ENCODE measurements around the gene ASH1L. TPM values are rescaled to one million over a fixed set of nuclear protein-coding genes. Genes with fewer than 3 reads are reported as not detected.
A peak's percentile ranks its signal among the peaks of the same experiment; 100 is the strongest.

Gene ASH1L
- total and polyA plus RNA-seq, 9 of the 15 experiments (the other 6 are each of a cell fraction or from before 2014, with no cell fraction given) = 2.0 to 23.3 (median 14.6) TPM

DNA sequence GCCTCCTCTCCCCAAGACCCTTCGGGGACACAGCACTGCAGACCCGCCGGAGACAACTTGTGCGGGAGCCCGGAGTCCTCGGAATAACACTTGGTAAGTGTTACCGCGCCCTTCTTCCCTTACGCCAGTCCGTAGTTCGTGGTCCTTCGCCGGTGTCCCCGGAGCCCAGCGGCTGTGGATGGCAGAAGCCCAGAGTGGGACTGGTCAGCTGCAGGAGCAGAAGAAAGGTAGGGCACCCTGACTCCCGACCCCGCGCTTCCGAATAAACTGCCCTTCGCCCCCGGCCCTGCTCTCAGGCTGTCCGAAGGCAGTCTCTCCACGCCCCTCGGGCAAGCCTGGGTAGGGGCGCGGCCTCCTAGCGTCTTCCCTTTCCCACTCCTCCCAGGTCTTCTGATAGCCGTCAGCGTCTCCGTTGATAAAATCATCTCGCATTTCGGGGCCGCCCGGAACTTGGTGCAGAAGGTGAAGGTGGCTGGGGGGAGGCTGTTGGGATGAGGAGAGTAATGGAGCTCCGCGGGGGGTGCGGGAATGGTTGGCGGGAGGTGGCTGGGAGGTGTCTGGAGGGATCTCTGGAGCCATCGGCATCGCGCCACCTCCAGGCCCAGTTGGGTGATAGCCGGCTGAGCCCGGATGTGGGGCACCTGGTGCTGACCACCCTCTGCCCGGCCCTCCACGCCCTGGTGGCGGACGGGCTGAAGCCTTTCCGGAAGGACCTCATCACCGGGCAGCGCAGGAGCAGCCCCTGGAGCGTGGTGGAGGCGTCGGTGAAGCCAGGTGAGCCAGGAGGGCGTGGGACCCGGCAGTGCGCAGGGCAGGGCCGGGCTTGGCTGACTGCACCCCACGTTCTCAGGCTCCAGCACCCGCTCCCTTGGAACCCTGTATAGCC is 237.6 kb downstream of the ASH1L start (continued):
- TF ChIP-seq ZBTB2 (IDR thresholded peaks at IDR 0.05) (peak; percentile 43; the same call in 1 of the 2 replicates), NEUROD1 (IDR thresholded peaks at IDR 0.05; ENCODE audit: borderline replicate concordance, low read depth, low read length, partially characterized antibody) (no peak), POLR2B (IDR thresholded peaks at IDR 0.05; ENCODE audit: low read depth, partially characterized antibody) (peak; percentile 1), HNRNPL (IDR thresholded peaks at IDR 0.05; ENCODE audit: low read depth, low read length) (peak; percentile 27; the same call in 1 of the 2 replicates), PCBP1 (IDR thresholded peaks at IDR 0.05; ENCODE audit: low read depth, low read length, poor library complexity, severe bottlenecking) (peak; percentile 15), E2F3 (CRISPR knock-in tag; IDR thresholded peaks at IDR 0.05) (no peak), HOXB6 (CRISPR knock-in tag; IDR thresholded peaks at IDR 0.05; ENCODE audit: borderline replicate concordance) (no peak), KLF10 (CRISPR knock-in tag; IDR thresholded peaks at IDR 0.05) (no peak), FOSL1 (tag; conservative IDR thresholded peaks at IDR 0.05) (no peak), PRMT5 (CRISPR knock-in tag; IDR thresholded peaks at IDR 0.05) (no peak), NR1H2 (CRISPR knock-in tag; IDR thresholded peaks at IDR 0.05) (peak; percentile 97), SPI1 (IDR thresholded peaks at IDR 0.05; ENCODE audit: borderline replicate concordance, low read depth, low read length) (no peak)
- TF ChIP-seq, protein P1, sequence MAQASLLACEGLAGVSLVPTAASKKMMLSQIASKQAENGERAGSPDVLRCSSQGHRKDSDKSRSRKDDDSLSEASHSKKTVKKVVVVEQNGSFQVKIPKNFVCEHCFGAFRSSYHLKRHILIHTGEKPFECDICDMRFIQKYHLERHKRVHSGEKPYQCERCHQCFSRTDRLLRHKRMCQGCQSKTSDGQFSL (CRISPR knock-in tag; IDR thresholded peaks at IDR 0.05) = 0 out of 2 replicates have a peak, but pooled peaks have one; percentile 16
- TF ChIP-seq, protein P1 (tag; IDR thresholded peaks at IDR 0.05) = no peak
- TF ChIP-seq, protein P2, sequence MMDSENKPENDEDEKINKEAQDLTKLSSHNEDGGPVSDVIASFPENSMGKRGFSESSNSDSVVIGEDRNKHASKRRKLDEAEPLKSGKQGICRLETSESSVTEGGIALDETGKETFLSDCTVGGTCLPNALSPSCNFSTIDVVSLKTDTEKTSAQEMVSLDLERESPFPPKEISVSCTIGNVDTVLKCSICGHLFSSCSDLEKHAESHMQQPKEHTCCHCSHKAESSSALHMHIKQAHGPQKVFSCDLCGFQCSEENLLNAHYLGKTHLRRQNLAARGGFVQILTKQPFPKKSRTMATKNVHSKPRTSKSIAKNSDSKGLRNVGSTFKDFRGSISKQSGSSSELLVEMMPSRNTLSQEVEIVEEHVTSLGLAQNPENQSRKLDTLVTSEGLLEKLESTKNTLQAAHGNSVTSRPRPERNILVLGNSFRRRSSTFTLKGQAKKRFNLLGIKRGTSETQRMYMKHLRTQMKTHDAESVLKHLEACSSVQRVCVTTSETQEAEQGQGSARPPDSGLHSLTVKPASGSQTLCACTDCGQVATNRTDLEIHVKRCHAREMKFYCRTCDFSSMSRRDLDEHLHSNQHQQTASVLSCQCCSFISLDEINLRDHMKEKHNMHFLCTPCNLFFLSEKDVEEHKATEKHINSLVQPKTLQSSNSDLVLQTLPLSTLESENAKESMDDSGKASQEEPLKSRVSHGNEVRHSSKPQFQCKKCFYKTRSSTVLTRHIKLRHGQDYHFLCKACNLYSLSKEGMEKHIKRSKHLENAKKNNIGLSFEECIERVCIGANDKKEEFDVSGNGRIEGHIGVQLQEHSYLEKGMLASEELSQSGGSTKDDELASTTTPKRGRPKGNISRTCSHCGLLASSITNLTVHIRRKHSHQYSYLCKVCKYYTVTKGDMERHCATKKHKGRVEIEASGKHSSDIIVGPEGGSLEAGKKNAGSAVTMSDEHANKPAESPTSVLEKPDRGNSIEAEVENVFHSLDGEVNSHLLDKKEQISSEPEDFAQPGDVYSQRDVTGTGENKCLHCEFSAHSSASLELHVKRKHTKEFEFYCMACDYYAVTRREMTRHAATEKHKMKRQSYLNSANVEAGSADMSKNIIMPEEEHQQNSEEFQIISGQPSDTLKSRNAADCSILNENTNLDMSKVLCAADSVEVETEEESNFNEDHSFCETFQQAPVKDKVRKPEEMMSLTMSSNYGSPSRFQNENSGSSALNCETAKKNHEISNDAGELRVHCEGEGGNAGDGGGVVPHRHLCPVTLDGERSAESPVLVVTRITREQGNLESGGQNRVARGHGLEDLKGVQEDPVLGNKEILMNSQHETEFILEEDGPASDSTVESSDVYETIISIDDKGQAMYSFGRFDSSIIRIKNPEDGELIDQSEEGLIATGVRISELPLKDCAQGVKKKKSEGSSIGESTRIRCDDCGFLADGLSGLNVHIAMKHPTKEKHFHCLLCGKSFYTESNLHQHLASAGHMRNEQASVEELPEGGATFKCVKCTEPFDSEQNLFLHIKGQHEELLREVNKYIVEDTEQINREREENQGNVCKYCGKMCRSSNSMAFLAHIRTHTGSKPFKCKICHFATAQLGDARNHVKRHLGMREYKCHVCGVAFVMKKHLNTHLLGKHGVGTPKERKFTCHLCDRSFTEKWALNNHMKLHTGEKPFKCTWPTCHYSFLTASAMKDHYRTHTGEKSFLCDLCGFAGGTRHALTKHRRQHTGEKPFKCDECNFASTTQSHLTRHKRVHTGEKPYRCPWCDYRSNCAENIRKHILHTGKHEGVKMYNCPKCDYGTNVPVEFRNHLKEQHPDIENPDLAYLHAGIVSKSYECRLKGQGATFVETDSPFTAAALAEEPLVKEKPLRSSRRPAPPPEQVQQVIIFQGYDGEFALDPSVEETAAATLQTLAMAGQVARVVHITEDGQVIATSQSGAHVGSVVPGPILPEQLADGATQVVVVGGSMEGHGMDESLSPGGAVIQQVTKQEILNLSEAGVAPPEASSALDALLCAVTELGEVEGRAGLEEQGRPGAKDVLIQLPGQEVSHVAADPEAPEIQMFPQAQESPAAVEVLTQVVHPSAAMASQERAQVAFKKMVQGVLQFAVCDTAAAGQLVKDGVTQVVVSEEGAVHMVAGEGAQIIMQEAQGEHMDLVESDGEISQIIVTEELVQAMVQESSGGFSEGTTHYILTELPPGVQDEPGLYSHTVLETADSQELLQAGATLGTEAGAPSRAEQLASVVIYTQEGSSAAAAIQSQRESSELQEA (IDR thresholded peaks at IDR 0.05; ENCODE audit: low read depth) = peak; percentile 50; the same call in 1 of the 2 replicates
